PFSK-1 (cell line): ENCODE measurements around the gene ADAM23.

Experiments used
- FOXP2 ChIP-seq: optimal IDR thresholded peaks from 2 replicates; pipeline ENCODE3; 2011; ENCODE audit warnings: borderline replicate concordance, control low read depth, inconsistent platforms; ENCODE audit not compliant: insufficient read depth; ENCODE audit errors: extremely low read length, extremely low read depth
- POLR2AphosphoS5 ChIP-seq: IDR thresholded peaks from 2 replicates; pipeline ENCODE4 v1.6.1; 2012; ENCODE audit warnings: low read depth, mild to moderate bottlenecking, control low read depth, low read length, moderate library complexity
- SIN3A ChIP-seq: IDR thresholded peaks from 2 replicates; pipeline ENCODE4 v1.6.1; 2012; ENCODE audit warnings: mild to moderate bottlenecking, low read length, moderate library complexity, borderline replicate concordance; ENCODE audit not compliant: insufficient read depth
- TAF1 ChIP-seq: IDR thresholded peaks from 2 replicates; pipeline ENCODE4 v1.6.1; 2012; ENCODE audit warnings: low read length, control low read depth, borderline replicate concordance; ENCODE audit not compliant: insufficient read depth
- TF ChIP-seq, protein P1 (sequence below), 2 experiments: IDR thresholded peaks; 2 replicates each; pipeline versions ENCODE4 v1.6.1 to v1.8.0; 2011 to 2012; ENCODE audit warnings: low read depth in 2 of 2, low read length in 2 of 2, control low read depth in 1 of 2, inconsistent platforms in 1 of 2, mild to moderate bottlenecking in 1 of 2, moderate library complexity in 1 of 2; ENCODE audit not compliant: insufficient read depth in 1 of 2

DNA sequence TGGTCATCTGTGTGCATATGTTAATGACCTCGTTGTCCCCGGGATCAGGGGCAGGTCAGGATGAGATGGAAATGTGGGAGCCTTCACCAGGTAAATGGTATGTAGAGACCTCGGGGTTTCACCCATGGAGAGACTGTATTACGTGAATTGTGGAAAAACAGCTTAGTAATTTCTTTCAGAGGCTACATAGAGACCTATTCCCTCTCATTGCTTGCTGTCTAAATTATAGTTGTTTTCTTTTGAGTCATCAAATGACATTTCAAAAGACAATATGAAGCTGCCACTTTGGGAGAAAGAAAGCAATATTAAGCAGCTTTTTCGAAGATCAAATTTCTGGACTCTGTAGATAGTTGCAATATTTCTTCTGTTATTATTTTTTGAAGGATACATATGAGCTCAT is 20.4 kb downstream of the ADAM23 start:
- TF ChIP-seq POLR2AphosphoS5, result no peak
- TF ChIP-seq TAF1, result no peak
- TF ChIP-seq, protein P1, sequence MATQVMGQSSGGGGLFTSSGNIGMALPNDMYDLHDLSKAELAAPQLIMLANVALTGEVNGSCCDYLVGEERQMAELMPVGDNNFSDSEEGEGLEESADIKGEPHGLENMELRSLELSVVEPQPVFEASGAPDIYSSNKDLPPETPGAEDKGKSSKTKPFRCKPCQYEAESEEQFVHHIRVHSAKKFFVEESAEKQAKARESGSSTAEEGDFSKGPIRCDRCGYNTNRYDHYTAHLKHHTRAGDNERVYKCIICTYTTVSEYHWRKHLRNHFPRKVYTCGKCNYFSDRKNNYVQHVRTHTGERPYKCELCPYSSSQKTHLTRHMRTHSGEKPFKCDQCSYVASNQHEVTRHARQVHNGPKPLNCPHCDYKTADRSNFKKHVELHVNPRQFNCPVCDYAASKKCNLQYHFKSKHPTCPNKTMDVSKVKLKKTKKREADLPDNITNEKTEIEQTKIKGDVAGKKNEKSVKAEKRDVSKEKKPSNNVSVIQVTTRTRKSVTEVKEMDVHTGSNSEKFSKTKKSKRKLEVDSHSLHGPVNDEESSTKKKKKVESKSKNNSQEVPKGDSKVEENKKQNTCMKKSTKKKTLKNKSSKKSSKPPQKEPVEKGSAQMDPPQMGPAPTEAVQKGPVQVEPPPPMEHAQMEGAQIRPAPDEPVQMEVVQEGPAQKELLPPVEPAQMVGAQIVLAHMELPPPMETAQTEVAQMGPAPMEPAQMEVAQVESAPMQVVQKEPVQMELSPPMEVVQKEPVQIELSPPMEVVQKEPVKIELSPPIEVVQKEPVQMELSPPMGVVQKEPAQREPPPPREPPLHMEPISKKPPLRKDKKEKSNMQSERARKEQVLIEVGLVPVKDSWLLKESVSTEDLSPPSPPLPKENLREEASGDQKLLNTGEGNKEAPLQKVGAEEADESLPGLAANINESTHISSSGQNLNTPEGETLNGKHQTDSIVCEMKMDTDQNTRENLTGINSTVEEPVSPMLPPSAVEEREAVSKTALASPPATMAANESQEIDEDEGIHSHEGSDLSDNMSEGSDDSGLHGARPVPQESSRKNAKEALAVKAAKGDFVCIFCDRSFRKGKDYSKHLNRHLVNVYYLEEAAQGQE (IDR thresholded peaks at IDR 0.05; ENCODE audit: insufficient read depth in 1 of 2, low read depth in 2 of 2, low read length in 2 of 2), result no peak
- TF ChIP-seq SIN3A, result no peak
- TF ChIP-seq FOXP2, result no peak
